Measurements from ENCODE around the gene B9D1. TPM values are rescaled to one million over a fixed set of nuclear protein-coding genes. Genes with fewer than 3 reads are reported as not detected.

Gene B9D1
- total and polyA plus RNA-seq, 8 donors, result 10.9 to 22.8 (median 16.8) TPM; not detected in 2

DNA sequence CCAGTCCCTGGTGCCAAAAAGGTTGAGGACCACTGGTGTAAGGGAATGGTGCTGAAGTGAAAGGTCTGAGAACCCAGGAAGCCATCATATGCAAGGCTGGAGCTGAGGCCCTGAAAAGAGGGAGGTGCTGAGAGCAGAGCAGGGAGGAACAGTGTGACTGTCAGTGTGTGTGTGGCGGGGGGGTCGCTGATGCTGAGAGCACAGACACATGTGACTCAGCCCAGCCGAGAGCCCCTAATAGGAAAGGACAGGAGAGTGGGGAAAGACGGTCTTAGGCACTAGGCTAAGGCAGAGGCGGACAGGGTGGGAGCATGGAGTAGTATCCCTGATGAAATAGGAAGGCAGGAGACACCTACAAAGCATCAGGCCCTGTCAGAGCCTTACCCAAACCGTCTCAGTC lies 1.2 kb downstream of the B9D1 start:
- no peaks in the 10 kb centered on the region for H3K9me3 ChIP-seq
- WGBS, 5 donors, result 76 to 79% (median 78%) methylated on average over 6 of the region's 6 CpGs
- intact Hi-C loops (cut with DNase I; ENCODE audit: low total_unique reads), result loop anchor here (10.0 kb wide), 1 partner anchor 403 kb away; no protein-coding TSS in a partner anchor
- TF ChIP-seq, protein P1, sequence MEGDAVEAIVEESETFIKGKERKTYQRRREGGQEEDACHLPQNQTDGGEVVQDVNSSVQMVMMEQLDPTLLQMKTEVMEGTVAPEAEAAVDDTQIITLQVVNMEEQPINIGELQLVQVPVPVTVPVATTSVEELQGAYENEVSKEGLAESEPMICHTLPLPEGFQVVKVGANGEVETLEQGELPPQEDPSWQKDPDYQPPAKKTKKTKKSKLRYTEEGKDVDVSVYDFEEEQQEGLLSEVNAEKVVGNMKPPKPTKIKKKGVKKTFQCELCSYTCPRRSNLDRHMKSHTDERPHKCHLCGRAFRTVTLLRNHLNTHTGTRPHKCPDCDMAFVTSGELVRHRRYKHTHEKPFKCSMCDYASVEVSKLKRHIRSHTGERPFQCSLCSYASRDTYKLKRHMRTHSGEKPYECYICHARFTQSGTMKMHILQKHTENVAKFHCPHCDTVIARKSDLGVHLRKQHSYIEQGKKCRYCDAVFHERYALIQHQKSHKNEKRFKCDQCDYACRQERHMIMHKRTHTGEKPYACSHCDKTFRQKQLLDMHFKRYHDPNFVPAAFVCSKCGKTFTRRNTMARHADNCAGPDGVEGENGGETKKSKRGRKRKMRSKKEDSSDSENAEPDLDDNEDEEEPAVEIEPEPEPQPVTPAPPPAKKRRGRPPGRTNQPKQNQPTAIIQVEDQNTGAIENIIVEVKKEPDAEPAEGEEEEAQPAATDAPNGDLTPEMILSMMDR (IDR thresholded peaks at IDR 0.05), result no peak
- TF ChIP-seq EP300 (IDR thresholded peaks at IDR 0.05) (no peak), POLR2A (IDR thresholded peaks at IDR 0.05) (no peak), POLR2AphosphoS5 (IDR thresholded peaks at IDR 0.05) (no peak)
- H3K4me1 ChIP-seq, result peaks cover 0 to 17% (median 14%) of the 10 kb centered on the region in 4 donors
- H3K4me3 ChIP-seq, result peak overlapping the region in 2 of 4 donors; percentile 77 to 87
- peak overlapping the region in 1 of 5 donors; percentile 92 for H3K27ac ChIP-seq
- H3K36me3 ChIP-seq, result peaks cover 0 to 27% (median 15%) of the 10 kb centered on the region in 4 donors
- no peaks in the 10 kb centered on the region for H3K27me3 ChIP-seq
- DNase-seq, result peak in 1 of 2 donors; percentile 23

DNA sequence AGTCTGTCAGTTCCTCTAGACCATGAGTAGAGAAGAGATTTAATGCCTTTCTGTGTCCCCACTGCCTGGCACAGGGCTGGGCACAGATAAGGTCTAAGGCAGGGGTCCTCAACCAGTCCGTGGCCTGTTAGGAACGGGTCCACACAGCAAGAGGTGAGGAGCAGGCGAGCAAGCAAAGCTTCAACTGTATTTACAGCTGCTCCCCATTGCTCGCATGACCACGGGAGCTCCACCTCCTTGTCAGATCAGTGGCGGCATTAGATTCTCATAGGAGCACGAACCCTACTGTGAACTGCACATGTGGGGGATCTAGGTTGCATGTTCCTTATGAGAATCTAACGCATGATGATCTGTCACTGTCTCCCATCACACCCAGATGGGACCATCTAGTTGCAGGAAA lies 1.8 kb downstream of the B9D1 start:
- no peaks in the 10 kb centered on the region for H3K27me3 ChIP-seq
- no peak for DNase-seq
- TF ChIP-seq POLR2A (IDR thresholded peaks at IDR 0.05) (no peak), EP300 (IDR thresholded peaks at IDR 0.05) (no peak), POLR2AphosphoS5 (IDR thresholded peaks at IDR 0.05) (no peak)
- TF ChIP-seq, protein P1 (IDR thresholded peaks at IDR 0.05), result no peak
- intact Hi-C loops (cut with DNase I; ENCODE audit: low total_unique reads), result loop anchor here (10.0 kb wide), 1 partner anchor 404 kb away; no protein-coding TSS in a partner anchor
- no peaks in the 10 kb centered on the region for H3K9me3 ChIP-seq
- no peak overlapping the region for H3K4me3 ChIP-seq
- H3K4me1 ChIP-seq, result peaks cover 0 to 17% (median 14%) of the 10 kb centered on the region in 4 donors
- H3K36me3 ChIP-seq, result peaks cover 0 to 29% (median 17%) of the 10 kb centered on the region in 4 donors
- no peak overlapping the region for H3K27ac ChIP-seq
- 87 to 91% (median 89%) methylated on average over 6 to 8 of the region's 8 CpGs for WGBS, 5 donors

DNA sequence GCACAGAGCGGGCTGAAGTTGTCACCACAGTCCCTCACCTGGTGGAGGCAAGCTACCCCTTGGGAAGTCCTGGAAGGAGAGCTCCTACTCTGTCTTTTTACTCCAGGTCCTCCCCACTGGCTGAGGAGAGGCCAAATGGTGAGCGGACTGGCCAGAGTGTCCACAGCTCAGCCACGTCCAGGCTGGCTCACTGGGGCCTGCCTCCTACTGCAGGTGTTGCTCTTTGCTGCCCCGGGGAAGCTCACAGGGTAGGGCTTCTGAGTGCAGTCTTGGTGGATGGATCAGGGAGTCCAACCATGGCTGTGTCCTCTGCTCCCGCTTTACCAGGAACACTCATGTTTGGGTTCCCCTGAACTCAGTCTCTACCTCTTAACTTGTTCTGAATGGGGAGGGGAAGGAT lies 2.7 kb downstream of the B9D1 start:
- Histone ChIP-seq H3K4me3 (no peak overlapping the region), H3K27me3 (no peaks in the 10 kb centered on the region), H3K9me3 (no peaks in the 10 kb centered on the region), H3K36me3 (peaks cover 0 to 29% (median 17%) of the 10 kb centered on the region in 4 donors), H3K4me1 (peaks cover 0 to 17% (median 14%) of the 10 kb centered on the region in 4 donors), H3K27ac (no peak overlapping the region)
- intact Hi-C loops (cut with DNase I; ENCODE audit: low total_unique reads), result loop anchor here (10.0 kb wide), 1 partner anchor 405 kb away; no protein-coding TSS in a partner anchor
- 86 to 97% (median 93%) methylated on average over 4 to 5 of the region's 5 CpGs for WGBS, 5 donors
- no peak for DNase-seq
- TF ChIP-seq POLR2AphosphoS5 (IDR thresholded peaks at IDR 0.05) (no peak), EP300 (IDR thresholded peaks at IDR 0.05) (no peak), POLR2A (IDR thresholded peaks at IDR 0.05) (no peak)
- TF ChIP-seq, protein P1 (IDR thresholded peaks at IDR 0.05), result no peak

DNA sequence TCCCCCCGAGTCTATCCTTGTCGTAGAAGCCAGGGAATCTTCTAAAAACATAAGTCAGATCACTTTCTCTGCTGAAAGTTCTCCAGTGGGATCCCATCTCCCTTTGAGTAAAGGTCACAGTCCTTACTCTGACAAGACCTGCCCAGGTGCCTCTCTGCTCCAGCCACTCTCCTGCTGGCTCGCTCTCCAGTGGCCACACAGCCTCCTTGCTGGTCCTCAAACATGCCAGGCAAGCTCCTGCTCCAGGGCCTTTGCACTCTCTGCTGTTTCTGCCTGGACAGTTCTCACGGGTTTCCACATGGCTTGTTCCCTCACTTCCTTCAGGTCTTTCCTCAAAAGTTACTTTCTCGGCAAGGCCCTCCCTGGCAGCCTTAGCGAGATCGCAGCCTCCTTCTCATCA lies 3.4 kb downstream of the B9D1 start:
- whole genome bisulfite sequencing, 5 donors, result 72 to 89% (median 87%) methylated on average over 7 of the region's 7 CpGs
- H3K4me1 ChIP-seq, result peaks cover 0 to 17% (median 14%) of the 10 kb centered on the region in 4 donors
- no peak overlapping the region for H3K27ac ChIP-seq
- peaks cover 0 to 29% (median 17%) of the 10 kb centered on the region in 4 donors for H3K36me3 ChIP-seq
- H3K4me3 ChIP-seq, result no peak overlapping the region
- intact Hi-C loops (cut with DNase I; ENCODE audit: low total_unique reads), result no loop called here
- TF ChIP-seq EP300 (IDR thresholded peaks at IDR 0.05), result no peak
- TF ChIP-seq, protein P1 (IDR thresholded peaks at IDR 0.05), result no peak
- TF ChIP-seq POLR2AphosphoS5 (IDR thresholded peaks at IDR 0.05), result no peak
- no peak for TF ChIP-seq POLR2A (IDR thresholded peaks at IDR 0.05)
- no peak for DNase-seq
- H3K9me3 ChIP-seq, result no peaks in the 10 kb centered on the region
- no peaks in the 10 kb centered on the region for H3K27me3 ChIP-seq

All from stomach (tissue), 9 donors.